HepG2 (cell line): ENCODE results near the gene FBN2. TPM values are rescaled to one million over a fixed set of nuclear protein-coding genes. Genes with fewer than 3 reads are reported as not detected.

ENCODE experiments used
- ATAC-seq: fragments of 200-7000 bp; cut with Tn5 transposase; 3 replicates; pipeline ENCODE4 v1.9.1; 2020; ENCODE audit warnings: mild to moderate bottlenecking, moderate library complexity
- BruUV-seq: library from RNA; stranded (reverse); fragments of 400-500 nt; replicated peaks from 2 replicates; lab custom pipeline; 2021; lab: Mats Ljungman, UMichigan
- CTCF ChIA-PET: fragments of 300-600 bp; formaldehyde crosslinking; extraction: SDS; loops from one replicate; lab custom pipeline; 2021; ENCODE audit warnings: low total read pairs, inconsistent platforms, low intra/inter-chr PET ratio; lab: Yijun Ruan, JAX
- POLR2A ChIA-PET: fragments of 350-600 bp; sonication (Branson Sonifier 250); formaldehyde crosslinking; loops from one replicate; lab custom pipeline; 2020; ENCODE audit warnings: antibody characterized with exemption, inconsistent platforms; lab: Yijun Ruan, JAX
- DNase-seq: peaks from one replicate; pipeline ENCODE4 v3.0.0-alpha.2; 2015; ENCODE audit warnings: low spot score
- FAIRE-seq: peaks from 3 replicates; lab custom pipeline; 2011; peaks lifted over from hg19 to GRCh38; lab: Jason Lieb, UNC
- H2AFZ ChIP-seq: one replicate; pipeline ENCODE4 v1.6.1; 2011; ENCODE audit warnings: low read length, inconsistent platforms
- H3K27ac ChIP-seq: fragments of 300-600 bp; 3 replicates; pipeline ENCODE4 v1.8.0; 2011; ENCODE audit warnings: mixed run types, mild to moderate bottlenecking, mixed read lengths, low read length, inconsistent platforms; ENCODE audit not compliant: insufficient read depth; ENCODE audit errors: extremely low read length
- H3K27me3 ChIP-seq, 2 experiments: fragments of 200-600 bp in 1 of 2; 2 replicates in 1 of 2; 3 replicates in 1 of 2; pipeline versions ENCODE4 v1.6.0 to v1.8.0; 2011; ENCODE audit warnings: low read length in 2 of 2, mild to moderate bottlenecking in 2 of 2, moderate library complexity in 2 of 2, inconsistent platforms in 1 of 2; ENCODE audit not compliant: insufficient read depth in 2 of 2, control insufficient read depth in 1 of 2
- H3K36me3 ChIP-seq, 2 experiments: fragments of 200-600 bp in 1 of 2; replicated peaks in 1 of 2; 2 replicates in 1 of 2; 3 replicates in 1 of 2; pipeline versions ENCODE4 v1.5.1 to v1.8.0; 2011; ENCODE audit warnings: low read length in 2 of 2, inconsistent platforms in 1 of 2; ENCODE audit not compliant: insufficient read depth in 2 of 2, control insufficient read depth in 1 of 2
- H3K4me1 ChIP-seq: 2 replicates; pipeline ENCODE4 v1.5.1; 2012; ENCODE audit warnings: low read length, inconsistent platforms; ENCODE audit not compliant: insufficient read depth
- H3K4me2 ChIP-seq: 2 replicates; pipeline ENCODE4 v1.6.0; 2011; ENCODE audit warnings: low read depth, low read length, inconsistent platforms
- H3K4me3 ChIP-seq, 3 experiments: fragments of 200-600 bp in 1 of 3; sonication (generic), shearing (Covaris generic) in 1 of 3; replicated peaks in 1 of 3; 2 replicates each; pipeline ENCODE4 v1.5.1; 2011 to 2016; ENCODE audit warnings: low read length in 3 of 3, inconsistent platforms in 2 of 3, low read depth in 2 of 3, mild to moderate bottlenecking in 2 of 3, control low read depth in 1 of 3, mixed read lengths in 1 of 3; ENCODE audit not compliant: insufficient read depth in 1 of 3
- H3K79me2 ChIP-seq: one replicate; pipeline ENCODE4 v1.6.1; 2011; ENCODE audit warnings: low read length, inconsistent platforms; ENCODE audit not compliant: insufficient read depth
- H3K9ac ChIP-seq: 2 replicates; pipeline ENCODE4 v1.6.0; 2011; ENCODE audit warnings: mild to moderate bottlenecking, low read depth, low read length, inconsistent platforms; ENCODE audit not compliant: insufficient read depth
- H3K9me3 ChIP-seq: 2 replicates; pipeline ENCODE4 v1.5.1; 2012; ENCODE audit warnings: mild to moderate bottlenecking, low read length
- H4K20me1 ChIP-seq: 2 replicates; pipeline ENCODE4 v1.6.0; 2011; ENCODE audit warnings: inconsistent platforms, mild to moderate bottlenecking, low read length, moderate library complexity; ENCODE audit not compliant: insufficient read depth
- ATAD3A ChIP-seq: sonication (generic); formaldehyde crosslinking; IDR thresholded peaks from 2 replicates; pipeline ENCODE4 v1.4.0; 2020; ENCODE audit warnings: missing genetic modification reagents
- FLYWCH1 ChIP-seq: sonication (generic); formaldehyde crosslinking; IDR thresholded peaks from 2 replicates; pipeline ENCODE4 v1.8.1; 2023; ENCODE audit warnings: mild to moderate bottlenecking, missing genetic modification reagents
- FOXM1 ChIP-seq: sonication (generic); formaldehyde crosslinking; IDR thresholded peaks from 2 replicates; pipeline ENCODE4 v1.5.0; 2020; ENCODE audit warnings: missing genetic modification reagents
- JUNB ChIP-seq: sonication (generic); formaldehyde crosslinking; IDR thresholded peaks from 2 replicates; pipeline ENCODE4 v1.8.0; 2022; ENCODE audit warnings: missing genetic modification reagents, mild to moderate bottlenecking, borderline replicate concordance
- MBNL3 ChIP-seq: fragments of 250-450 bp; sonication (Bioruptor Pico); conservative IDR thresholded peaks from 2 replicates; pipeline ENCODE4 v1.8.0; 2022; ENCODE audit warnings: mild to moderate bottlenecking, inconsistent platforms
- PATZ1 ChIP-seq: sonication (generic); formaldehyde crosslinking; IDR thresholded peaks from 2 replicates; pipeline ENCODE4 v1.4.0; 2020; ENCODE audit warnings: missing genetic modification reagents
- PHB2 ChIP-seq: fragments of 450-650 bp; IDR thresholded peaks from 2 replicates; pipeline ENCODE4 v1.6.1; 2018; ENCODE audit not compliant: partially characterized antibody
- SALL2 ChIP-seq: sonication (generic); formaldehyde crosslinking; IDR thresholded peaks from 2 replicates; pipeline ENCODE4 v1.8.1; 2023; ENCODE audit warnings: mild to moderate bottlenecking, missing genetic modification reagents, inconsistent platforms
- SSRP1 ChIP-seq: IDR thresholded peaks from 2 replicates; pipeline ENCODE4 v1.6.1; 2016; ENCODE audit warnings: control low read depth
- ZNF121 ChIP-seq: sonication (generic); formaldehyde crosslinking; IDR thresholded peaks from 2 replicates; pipeline ENCODE4 v1.5.0; 2020; ENCODE audit warnings: mild to moderate bottlenecking, missing genetic modification reagents
- ZNF44 ChIP-seq: sonication (generic); formaldehyde crosslinking; IDR thresholded peaks from 2 replicates; pipeline ENCODE4 v1.5.1; 2020; ENCODE audit warnings: mild to moderate bottlenecking, missing genetic modification reagents
- WGBS: methylation state at CpG from one replicate; pipeline ENCODE4 v1.1.6; 2017; ENCODE audit warnings: low lambda C conversion rate; 5-methylcytosine and 5-hydroxymethylcytosine counted together
- in situ Hi-C: cut with HindIII; loops from 2 replicates; pipeline ENCODE4 v1.10.0; 2017; ENCODE audit warnings: low pct_unique_long_range_greater_than_20kb; ENCODE audit not compliant: extremely low pct_ligation_motif_present
- intact Hi-C: fragments of 100-400 bp; cut with micrococcal nuclease; formaldehyde crosslinking; loops from one replicate; pipeline ENCODE4 v1.10.0; 2022; ENCODE audit not compliant: unreplicated experiment
- polyA plus RNA-seq, 8 experiments: library from polyadenylated mRNA; depleted of rRNA in 3 of 8; stranded (reverse) in 7 of 8; unstranded in 1 of 8; fragments of >200 nt; fragmentation: Illumina TruSeq in 4 of 8; extraction: Trizol in 4 of 8; gene quantifications; 2 replicates each; pipeline versions ENCODE4 v1.2.1 to v1.2.3, GENCODE V29; 2011 to 2016; ENCODE audit warnings: low read depth in 4 of 8, missing spikeins in 1 of 8, mixed read lengths in 1 of 8; ENCODE audit not compliant: insufficient read depth in 1 of 8
- total RNA-seq, 5 experiments: library from RNA; depleted of rRNA; stranded (reverse); fragments of >200 nt; fragmentation: Illumina TruSeq; extraction: Trizol; gene quantifications; 2 replicates each; pipeline ENCODE4 v1.2.3, GENCODE V29; 2016; ENCODE audit warnings: low read depth in 1 of 5
- TF ChIP-seq, protein P1 (sequence below): IDR thresholded peaks from 2 replicates; pipeline ENCODE4 v1.6.1; 2016; ENCODE audit warnings: mild to moderate bottlenecking
- TF ChIP-seq, protein P2 (sequence below): sonication (generic); formaldehyde crosslinking; conservative IDR thresholded peaks from 2 replicates; pipeline ENCODE4 v1.4.0; 2020; ENCODE audit warnings: mild to moderate bottlenecking, missing genetic modification reagents, moderate library complexity

Gene FBN2
- total and polyA plus RNA-seq, 2 of the 13 experiments (the other 11 are each of a cell fraction or from before 2014, with no cell fraction given), result not detected

DNA sequence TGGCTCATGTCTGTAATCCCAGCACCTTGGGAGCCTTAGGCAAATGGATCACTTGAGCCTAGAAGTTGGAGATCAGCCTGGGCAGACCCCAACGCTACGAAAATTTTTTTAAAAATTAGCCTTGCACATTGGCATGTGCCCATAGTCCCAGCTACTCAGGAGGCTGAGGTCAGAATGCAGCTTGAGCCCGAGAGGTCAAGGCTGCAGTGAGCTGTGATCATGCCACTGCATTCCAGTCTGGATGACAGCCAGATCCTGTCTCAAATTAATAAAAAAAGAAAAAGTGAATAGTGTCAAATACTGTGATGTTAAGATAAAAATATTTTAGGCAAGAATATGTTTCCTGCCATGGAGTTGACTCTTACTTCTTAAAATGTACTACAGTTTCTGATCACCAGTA, 5.3 kb downstream of the FBN2 start:
- no TSS peak for BruUV-seq
- Histone ChIP-seq H3K4me2 (no peak overlapping the region), H3K36me3 (no peaks in the 10 kb centered on the region), H4K20me1 (no peaks in the 10 kb centered on the region), H3K4me3 (no peak overlapping the region), H3K9ac (no peak overlapping the region), H3K27me3 (peaks cover 0 to 11% of the 10 kb centered on the region in 2 experiments; a peak in 2 of 5 replicates), H3K9me3 (no peaks in the 10 kb centered on the region), H3K79me2 (no peaks in the 10 kb centered on the region), H3K27ac (no peak overlapping the region), H2AFZ (no peak overlapping the region), H3K4me1 (no peaks in the 10 kb centered on the region)
- TF ChIP-seq FOXM1 (CRISPR knock-in tag), result no peak
- TF ChIP-seq ZNF44, result no peak
- TF ChIP-seq JUNB (CRISPR knock-in tag), result no peak
- TF ChIP-seq PATZ1 (CRISPR knock-in tag), result no peak
- no peak for TF ChIP-seq ZNF121
- no peak for TF ChIP-seq FLYWCH1 (CRISPR knock-in tag)
- no peak for TF ChIP-seq PHB2
- TF ChIP-seq, protein P1, sequence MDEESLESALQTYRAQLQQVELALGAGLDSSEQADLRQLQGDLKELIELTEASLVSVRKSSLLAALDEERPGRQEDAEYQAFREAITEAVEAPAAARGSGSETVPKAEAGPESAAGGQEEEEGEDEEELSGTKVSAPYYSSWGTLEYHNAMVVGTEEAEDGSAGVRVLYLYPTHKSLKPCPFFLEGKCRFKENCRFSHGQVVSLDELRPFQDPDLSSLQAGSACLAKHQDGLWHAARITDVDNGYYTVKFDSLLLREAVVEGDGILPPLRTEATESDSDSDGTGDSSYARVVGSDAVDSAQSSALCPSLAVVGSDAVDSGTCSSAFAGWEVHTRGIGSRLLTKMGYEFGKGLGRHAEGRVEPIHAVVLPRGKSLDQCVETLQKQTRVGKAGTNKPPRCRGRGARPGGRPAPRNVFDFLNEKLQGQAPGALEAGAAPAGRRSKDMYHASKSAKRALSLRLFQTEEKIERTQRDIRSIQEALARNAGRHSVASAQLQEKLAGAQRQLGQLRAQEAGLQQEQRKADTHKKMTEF, result no peak
- TF ChIP-seq SSRP1 (CRISPR knock-in tag), result no peak
- TF ChIP-seq SALL2 (CRISPR knock-in tag), result no peak
- TF ChIP-seq, protein P2, sequence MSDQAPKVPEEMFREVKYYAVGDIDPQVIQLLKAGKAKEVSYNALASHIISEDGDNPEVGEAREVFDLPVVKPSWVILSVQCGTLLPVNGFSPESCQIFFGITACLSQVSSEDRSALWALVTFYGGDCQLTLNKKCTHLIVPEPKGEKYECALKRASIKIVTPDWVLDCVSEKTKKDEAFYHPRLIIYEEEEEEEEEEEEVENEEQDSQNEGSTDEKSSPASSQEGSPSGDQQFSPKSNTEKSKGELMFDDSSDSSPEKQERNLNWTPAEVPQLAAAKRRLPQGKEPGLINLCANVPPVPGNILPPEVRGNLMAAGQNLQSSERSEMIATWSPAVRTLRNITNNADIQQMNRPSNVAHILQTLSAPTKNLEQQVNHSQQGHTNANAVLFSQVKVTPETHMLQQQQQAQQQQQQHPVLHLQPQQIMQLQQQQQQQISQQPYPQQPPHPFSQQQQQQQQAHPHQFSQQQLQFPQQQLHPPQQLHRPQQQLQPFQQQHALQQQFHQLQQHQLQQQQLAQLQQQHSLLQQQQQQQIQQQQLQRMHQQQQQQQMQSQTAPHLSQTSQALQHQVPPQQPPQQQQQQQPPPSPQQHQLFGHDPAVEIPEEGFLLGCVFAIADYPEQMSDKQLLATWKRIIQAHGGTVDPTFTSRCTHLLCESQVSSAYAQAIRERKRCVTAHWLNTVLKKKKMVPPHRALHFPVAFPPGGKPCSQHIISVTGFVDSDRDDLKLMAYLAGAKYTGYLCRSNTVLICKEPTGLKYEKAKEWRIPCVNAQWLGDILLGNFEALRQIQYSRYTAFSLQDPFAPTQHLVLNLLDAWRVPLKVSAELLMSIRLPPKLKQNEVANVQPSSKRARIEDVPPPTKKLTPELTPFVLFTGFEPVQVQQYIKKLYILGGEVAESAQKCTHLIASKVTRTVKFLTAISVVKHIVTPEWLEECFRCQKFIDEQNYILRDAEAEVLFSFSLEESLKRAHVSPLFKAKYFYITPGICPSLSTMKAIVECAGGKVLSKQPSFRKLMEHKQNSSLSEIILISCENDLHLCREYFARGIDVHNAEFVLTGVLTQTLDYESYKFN (CRISPR knock-in tag), result no peak
- no peak for TF ChIP-seq MBNL3 (CRISPR knock-in tag)
- TF ChIP-seq ATAD3A (CRISPR knock-in tag), result no peak
- intact Hi-C loops (no loop called here), in situ Hi-C loops (no loop called here)
- no peak for ATAC-seq
- CTCF ChIA-PET, result no interaction called here
- FAIRE-seq, result no peak
- no peak for DNase-seq
- POLR2A ChIA-PET, result no interaction called here
- 2% methylated on average over 3 of the region's 3 CpGs for WGBS
